Neural crest cell (in vitro differentiated cells): ENCODE data around the gene CALN1. TPM values are rescaled to one million over a fixed set of nuclear protein-coding genes. Genes with fewer than 3 reads are reported as not detected.
A peak's percentile ranks its signal among the peaks of the same experiment; 100 is the strongest.

Experiments used
- DNase-seq: peaks from one replicate; pipeline ENCODE4 v3.0.0; 2021; ENCODE audit warnings: low read depth, mixed read lengths, low spot score
- H3K27ac Mint-ChIP-seq: one replicate; pipeline ENCODE4 v1.8.0; 2021; ENCODE audit warnings: mild to moderate bottlenecking, mixed read lengths; ENCODE audit not compliant: unreplicated experiment
- H3K27me3 Mint-ChIP-seq: 2 replicates; pipeline ENCODE4 v1.8.0; 2021; ENCODE audit warnings: low read depth, mild to moderate bottlenecking, mixed read lengths
- H3K36me3 Mint-ChIP-seq: 2 replicates; pipeline ENCODE4 v1.8.0; 2021; ENCODE audit warnings: low read depth, mild to moderate bottlenecking, mixed read lengths
- H3K4me1 Mint-ChIP-seq: 2 replicates; pipeline ENCODE4 v1.8.0; 2021; ENCODE audit warnings: mixed read lengths
- H3K4me3 Mint-ChIP-seq: one replicate; pipeline ENCODE4 v1.8.0; 2021; ENCODE audit warnings: mild to moderate bottlenecking, mixed read lengths
- H3K9me3 Mint-ChIP-seq: 2 replicates; pipeline ENCODE4 v1.8.0; 2021; ENCODE audit warnings: mixed read lengths
- total RNA-seq: library from RNA; stranded (reverse); gene quantifications from 2 replicates; pipeline ENCODE4 v1.2.1, GENCODE V29; 2021
- TF ChIP-seq, protein P1 (sequence below): fragments of 200-600 bp; sonication (generic); conservative IDR thresholded peaks from 2 replicates; pipeline ENCODE4 v1.5.0; 2021; ENCODE audit warnings: antibody characterized with exemption, mild to moderate bottlenecking

Gene CALN1
- total RNA-seq, 1 donor from 2014 or later, result 0.51 TPM

GRCh38 chr7:72187179-72187578, 225.0 kb downstream of the CALN1 start:
- Mint-ChIP-seq H3K27ac (no peak overlapping the region), H3K4me1 (no peaks in the 10 kb centered on the region), H3K27me3 (no peaks in the 10 kb centered on the region), H3K36me3 (no peaks in the 10 kb centered on the region), H3K4me3 (no peak overlapping the region), H3K9me3 (no peaks in the 10 kb centered on the region)
- DNase-seq, result no peak
- TF ChIP-seq, protein P1, sequence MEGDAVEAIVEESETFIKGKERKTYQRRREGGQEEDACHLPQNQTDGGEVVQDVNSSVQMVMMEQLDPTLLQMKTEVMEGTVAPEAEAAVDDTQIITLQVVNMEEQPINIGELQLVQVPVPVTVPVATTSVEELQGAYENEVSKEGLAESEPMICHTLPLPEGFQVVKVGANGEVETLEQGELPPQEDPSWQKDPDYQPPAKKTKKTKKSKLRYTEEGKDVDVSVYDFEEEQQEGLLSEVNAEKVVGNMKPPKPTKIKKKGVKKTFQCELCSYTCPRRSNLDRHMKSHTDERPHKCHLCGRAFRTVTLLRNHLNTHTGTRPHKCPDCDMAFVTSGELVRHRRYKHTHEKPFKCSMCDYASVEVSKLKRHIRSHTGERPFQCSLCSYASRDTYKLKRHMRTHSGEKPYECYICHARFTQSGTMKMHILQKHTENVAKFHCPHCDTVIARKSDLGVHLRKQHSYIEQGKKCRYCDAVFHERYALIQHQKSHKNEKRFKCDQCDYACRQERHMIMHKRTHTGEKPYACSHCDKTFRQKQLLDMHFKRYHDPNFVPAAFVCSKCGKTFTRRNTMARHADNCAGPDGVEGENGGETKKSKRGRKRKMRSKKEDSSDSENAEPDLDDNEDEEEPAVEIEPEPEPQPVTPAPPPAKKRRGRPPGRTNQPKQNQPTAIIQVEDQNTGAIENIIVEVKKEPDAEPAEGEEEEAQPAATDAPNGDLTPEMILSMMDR, result no peak

- Mint-ChIP-seq H3K9me3 (no peaks in the 10 kb centered on the region), H3K4me1 (no peaks in the 10 kb centered on the region), H3K36me3 (no peaks in the 10 kb centered on the region), H3K27ac (no peak overlapping the region), H3K4me3 (no peak overlapping the region), H3K27me3 (no peaks in the 10 kb centered on the region)
- TF ChIP-seq, protein P1, result peak; percentile 56
- DNase-seq, result peak; percentile 7
Observed at GRCh38 chr7:72183835-72184234, 228.3 kb downstream of the CALN1 start.

DNA sequence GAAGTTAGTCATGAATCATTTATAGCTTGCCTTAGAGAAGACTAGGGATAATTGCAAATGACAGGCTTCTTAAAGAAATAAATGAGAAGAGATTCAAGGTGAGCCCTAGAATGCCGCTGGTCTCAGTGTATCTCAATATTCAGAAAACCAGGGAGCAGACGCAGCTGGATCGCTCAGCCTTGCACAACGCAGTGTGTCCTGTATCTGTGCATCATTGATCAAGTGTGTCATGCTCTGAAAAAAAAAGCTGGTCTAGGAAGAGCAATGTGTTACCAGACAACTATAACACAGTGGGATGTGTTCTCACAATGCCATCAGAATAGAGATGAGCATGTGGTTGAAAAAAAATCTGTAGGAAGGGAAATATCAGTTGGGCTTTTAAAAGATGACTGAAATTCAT, 230.1 kb downstream of the CALN1 start:
- TF ChIP-seq, protein P1, result no peak
- no peak for DNase-seq
- no peak overlapping the region for H3K4me3 Mint-ChIP-seq
- H3K9me3 Mint-ChIP-seq, result no peaks in the 10 kb centered on the region
- no peak overlapping the region for H3K27ac Mint-ChIP-seq
- H3K27me3 Mint-ChIP-seq, result no peaks in the 10 kb centered on the region
- no peaks in the 10 kb centered on the region for H3K36me3 Mint-ChIP-seq
- H3K4me1 Mint-ChIP-seq, result no peaks in the 10 kb centered on the region

GRCh38 chr7:72176875-72177274, 235.3 kb downstream of the CALN1 start:
- no peak overlapping the region for H3K27ac Mint-ChIP-seq
- H3K4me1 Mint-ChIP-seq, result no peaks in the 10 kb centered on the region
- TF ChIP-seq, protein P1, result no peak
- H3K27me3 Mint-ChIP-seq, result no peaks in the 10 kb centered on the region
- no peak for DNase-seq
- H3K9me3 Mint-ChIP-seq, result peaks cover 14% of the 10 kb centered on the region
- H3K4me3 Mint-ChIP-seq, result no peak overlapping the region
- H3K36me3 Mint-ChIP-seq, result peaks cover 2% of the 10 kb centered on the region

DNA sequence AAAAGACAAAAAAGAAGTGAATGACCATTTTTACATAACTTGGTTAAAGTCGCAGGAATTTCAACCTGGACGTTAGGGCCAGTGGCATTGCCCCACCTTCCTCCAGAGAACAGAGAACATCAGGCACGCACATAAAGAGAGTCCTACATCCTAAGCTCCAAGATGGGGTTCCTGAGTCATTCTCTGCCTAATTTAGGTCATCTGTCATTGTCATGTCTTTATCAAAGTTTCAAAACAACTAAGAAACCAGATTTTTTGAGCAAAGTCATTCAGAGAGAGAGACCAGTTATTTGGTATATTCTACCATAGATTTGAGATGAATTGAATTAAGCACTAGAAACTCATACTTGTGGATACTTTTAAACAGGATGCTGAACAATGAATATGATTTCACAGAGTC, 241.7 kb downstream of the CALN1 start:
- TF ChIP-seq, protein P1, result no peak

GRCh38 chr7:72163271-72163670, 248.9 kb downstream of the CALN1 start:
- Mint-ChIP-seq H3K27me3 (peaks cover 6% of the 10 kb centered on the region), H3K4me3 (no peak overlapping the region), H3K4me1 (no peaks in the 10 kb centered on the region), H3K36me3 (peaks cover 4% of the 10 kb centered on the region), H3K27ac (no peak overlapping the region), H3K9me3 (peaks cover 11% of the 10 kb centered on the region)
- TF ChIP-seq, protein P1, result no peak
- DNase-seq, result no peak

More for the DNA sequence above, 241.7 kb downstream of the CALN1 start:
- H3K36me3 Mint-ChIP-seq, result no peaks in the 10 kb centered on the region
- H3K4me1 Mint-ChIP-seq, result no peaks in the 10 kb centered on the region
- no peak overlapping the region for H3K4me3 Mint-ChIP-seq
- H3K9me3 Mint-ChIP-seq, result peaks cover 14% of the 10 kb centered on the region
- peaks cover 3% of the 10 kb centered on the region for H3K27me3 Mint-ChIP-seq
- H3K27ac Mint-ChIP-seq, result no peak overlapping the region
- no peak for DNase-seq
